KBM-7 (cell line): ENCODE results near the gene SS18.
A peak's percentile ranks its signal among the peaks of the same experiment; 100 is the strongest.
"Not testable (repeated sequence)": the region's sequence is repeated elsewhere in the genome, so short reads cannot be mapped to it uniquely, and the experiment has no call there.

Experiments
- DNase-seq: peaks from one replicate; pipeline ENCODE4 v3.0.0-alpha.2; 2015
- in situ Hi-C: fragments of 300-500 bp; cut with MboI; formaldehyde crosslinking; loops from 2 replicates; pipeline ENCODE4 v1.14.3; 2020; ENCODE audit warnings: low sequenced_read_pairs, low pct_unique_long_range_greater_than_20kb, mixed read lengths

Gene SS18, protein sequence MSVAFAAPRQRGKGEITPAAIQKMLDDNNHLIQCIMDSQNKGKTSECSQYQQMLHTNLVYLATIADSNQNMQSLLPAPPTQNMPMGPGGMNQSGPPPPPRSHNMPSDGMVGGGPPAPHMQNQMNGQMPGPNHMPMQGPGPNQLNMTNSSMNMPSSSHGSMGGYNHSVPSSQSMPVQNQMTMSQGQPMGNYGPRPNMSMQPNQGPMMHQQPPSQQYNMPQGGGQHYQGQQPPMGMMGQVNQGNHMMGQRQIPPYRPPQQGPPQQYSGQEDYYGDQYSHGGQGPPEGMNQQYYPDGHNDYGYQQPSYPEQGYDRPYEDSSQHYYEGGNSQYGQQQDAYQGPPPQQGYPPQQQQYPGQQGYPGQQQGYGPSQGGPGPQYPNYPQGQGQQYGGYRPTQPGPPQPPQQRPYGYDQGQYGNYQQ

DNA sequence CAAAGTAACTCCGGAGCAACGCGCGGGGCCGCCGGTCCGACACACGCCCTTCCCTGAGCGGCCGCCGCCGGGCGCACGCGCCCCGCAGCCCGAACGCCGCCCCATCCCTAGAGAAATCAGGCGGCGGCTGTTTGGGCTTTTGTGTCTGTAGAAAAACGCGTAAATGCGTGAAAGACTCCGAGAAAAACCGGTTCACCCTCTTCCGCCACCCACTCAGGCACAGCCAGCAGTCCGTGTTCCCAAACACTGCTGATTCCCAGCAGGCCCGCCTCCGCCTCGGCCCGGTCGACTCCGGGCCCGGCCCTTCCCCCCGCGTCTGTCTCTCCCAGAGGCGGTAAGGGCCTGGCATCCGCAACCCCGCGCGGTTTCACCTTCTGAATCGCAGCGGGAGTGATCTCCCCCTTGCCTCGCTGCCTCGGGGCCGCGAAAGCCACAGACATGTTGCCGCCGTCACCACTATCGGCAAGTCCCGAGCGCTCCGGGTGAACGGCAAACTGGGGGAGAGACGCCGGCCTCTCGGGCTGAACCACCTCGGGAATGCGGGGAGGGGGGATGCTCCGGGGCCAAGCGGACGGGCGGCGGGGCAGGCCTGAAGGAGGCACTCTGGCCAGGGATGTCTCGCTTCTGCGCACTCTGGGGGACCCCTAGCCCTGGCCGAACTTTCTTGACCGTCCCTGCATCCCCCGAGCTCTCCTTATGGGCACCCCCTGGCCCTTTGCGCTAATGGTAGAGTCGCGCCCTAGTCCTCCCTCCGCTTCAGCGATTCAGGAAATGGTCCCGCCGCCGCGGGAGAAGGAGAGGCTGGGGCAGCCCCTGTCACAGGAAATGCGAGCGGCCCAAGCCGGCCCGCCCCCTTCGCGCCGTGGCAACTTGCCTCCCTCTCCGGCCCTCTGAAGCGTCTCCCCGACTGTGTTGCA, at the start of gene SS18:
SS18 (minus strand) TSS at position 484 of the 917 bp plus-strand sequence; CDS start at position 440, 44 bp downstream.
- in situ Hi-C loops: no loop called here
- peak; percentile 95 for DNase-seq

DNA sequence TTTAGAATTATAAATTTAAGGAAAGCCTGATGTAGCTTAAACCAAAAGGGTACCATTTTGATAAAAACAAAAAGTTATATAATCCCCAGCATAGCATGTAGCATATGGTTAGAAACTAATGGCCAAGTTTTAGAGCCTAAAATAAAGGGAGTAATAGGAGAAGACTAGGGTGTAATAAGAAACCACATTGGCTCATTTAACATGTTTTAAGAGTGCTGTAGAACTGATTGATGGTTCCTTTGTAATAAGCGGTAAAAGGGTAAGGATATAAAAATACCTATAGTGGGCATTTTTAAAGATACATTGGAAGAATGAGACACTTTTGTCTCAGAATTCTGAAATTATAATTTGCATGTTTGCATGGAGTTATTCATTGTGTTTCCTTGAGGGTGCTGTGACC, 45.1 kb upstream of the SS18 start:
- DNase-seq: no peak
- in situ Hi-C loops: no loop called here

DNA sequence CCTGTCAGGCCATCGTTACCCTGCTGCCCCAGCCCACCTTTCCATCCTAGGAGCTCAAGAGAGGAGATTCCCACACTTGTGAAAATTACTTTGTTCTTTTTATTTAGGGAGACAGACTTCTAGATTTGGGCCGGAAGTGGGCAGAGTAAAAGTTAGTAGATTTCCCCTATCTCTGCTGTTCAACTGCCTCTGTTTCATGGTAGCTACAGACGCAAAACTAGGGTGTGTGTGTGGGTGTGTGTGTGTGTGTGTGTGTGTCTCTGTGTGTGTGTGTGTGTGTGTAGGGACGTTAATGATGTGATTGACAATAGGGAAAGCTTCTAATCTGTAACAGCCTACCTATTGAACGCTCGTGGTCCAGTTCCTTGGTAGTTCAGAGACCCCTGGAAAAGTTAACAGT, 43.7 kb upstream of the SS18 start:
- DNase-seq: no peak
- in situ Hi-C loops: no loop called here

DNA sequence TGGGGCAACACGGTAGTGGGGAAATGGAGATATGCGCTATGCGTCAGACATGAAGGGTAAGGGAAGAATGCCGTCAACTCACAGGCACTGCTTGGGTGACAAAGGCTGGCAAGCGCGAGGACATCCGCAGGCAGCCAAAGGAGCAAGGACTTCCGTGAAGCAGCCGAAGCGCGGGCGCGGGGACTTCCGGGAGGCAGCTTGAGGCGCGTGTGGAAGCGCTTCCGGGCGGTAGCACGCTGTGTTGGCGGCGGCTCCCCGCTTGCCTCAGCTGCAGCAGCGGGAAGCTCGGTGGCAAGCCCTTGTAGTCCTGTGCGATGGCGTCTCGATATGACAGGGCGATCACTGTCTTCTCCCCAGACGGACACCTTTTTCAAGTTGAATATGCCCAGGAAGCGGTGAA, 43.2 kb upstream of the SS18 start, which contains the start of gene PSMA8:
PSMA8 (plus strand) TSS at position 218 of the 400 bp plus-strand sequence; CDS start at position 315, 97 bp downstream.
- no peak for DNase-seq
- in situ Hi-C loops: no loop called here

DNA sequence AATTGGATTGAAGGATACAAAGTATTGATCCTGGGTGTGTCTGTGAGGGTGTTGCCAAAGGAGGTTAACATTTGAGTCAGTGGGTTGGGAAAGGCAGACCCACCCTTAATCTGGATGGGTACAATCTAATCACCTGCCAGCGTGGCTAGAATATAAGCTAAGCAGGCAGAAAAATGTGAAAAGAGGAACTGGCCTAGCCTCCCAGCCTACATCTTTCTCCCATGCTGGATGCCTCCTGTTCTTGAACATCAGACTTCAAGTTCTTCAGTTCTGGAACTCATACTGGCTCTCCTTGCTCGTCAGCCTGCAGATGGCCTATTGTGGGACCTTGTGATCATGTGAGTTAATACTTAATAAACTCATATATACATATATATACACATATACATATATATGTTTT, 37.8 kb upstream of the SS18 start:
- DNase-seq: peak; percentile 11
- in situ Hi-C loops: not testable (repeated sequence)

DNA sequence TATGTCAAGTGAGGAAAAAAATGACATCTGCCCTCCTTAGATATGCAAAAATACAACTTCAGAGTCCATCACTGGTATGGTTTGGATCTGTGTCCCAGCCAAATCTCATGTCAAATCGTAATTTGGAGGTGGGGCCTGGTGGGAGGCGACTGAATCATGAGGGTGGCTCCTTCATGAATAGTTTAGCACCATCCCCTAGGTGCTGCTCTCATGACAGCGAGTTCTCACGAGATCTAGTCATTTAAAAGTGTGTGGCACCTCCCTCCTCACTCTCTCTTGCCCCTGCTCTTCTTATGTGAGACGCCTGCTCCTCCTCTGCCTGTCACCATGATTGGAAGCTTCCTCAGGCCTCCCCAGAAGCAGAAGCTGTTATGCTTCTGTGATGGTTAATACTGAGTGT, 37.4 kb upstream of the SS18 start:
- in situ Hi-C loops: no loop called here
- DNase-seq: no peak

DNA sequence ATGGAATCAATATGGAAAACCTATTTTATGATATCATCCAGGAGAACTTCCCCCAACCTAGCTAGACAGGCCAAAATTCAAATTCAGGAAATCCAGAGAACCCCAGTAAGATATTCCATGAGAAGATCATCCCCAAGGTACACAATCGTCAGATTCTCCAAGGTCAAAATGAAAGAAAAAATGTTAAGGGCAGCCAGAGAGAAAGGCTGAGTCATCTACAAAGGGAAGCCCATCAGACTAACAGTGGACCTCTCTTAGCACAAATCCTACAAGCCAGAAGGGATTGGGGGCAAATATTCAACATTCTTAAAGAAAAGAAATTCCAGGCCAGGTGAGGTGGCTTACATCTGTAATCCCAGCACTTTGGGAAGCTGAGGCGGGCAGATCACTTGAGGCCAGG, 31.6 kb upstream of the SS18 start:
- in situ Hi-C loops, DNase-seq: not testable (repeated sequence)

DNA sequence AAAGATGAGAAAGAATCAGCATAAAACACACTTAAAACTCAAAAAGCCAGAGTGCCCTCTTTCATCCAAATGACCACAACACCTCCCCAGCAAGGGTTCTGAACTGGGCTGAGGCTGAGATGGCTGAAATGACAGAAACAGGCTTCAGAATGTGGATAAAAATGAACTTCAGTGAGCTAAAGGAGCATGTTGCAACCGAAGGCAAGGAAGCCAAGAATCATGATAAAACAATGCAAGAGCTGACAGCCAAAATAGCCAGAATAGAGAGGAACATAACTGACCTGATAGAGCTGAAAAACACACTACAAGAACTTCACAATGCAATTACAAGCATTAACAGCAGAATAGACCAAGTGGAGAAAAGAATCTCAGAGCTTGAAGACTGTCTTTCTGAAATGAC, 31.1 kb upstream of the SS18 start:
- in situ Hi-C loops: no loop called here

DNA sequence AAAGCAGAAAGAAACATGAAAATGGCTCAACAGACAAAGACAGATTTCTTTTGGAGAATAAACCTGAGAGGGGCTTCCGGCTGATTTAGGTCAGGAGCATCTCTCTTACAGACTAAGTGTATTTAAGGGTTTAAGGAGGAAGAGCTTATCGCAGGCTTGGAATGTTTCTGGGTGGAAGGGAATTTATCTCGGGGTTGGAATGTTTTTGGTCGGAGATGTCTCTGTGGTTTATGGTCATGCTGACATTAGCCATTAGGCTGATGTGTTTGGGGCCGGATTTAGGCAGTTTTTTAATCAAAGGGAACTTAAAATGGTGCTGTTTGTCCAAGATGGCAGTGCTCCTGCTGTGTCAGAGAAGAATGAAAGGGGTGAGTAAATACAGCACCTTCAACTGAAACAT, 28.8 kb upstream of the SS18 start:
- DNase-seq: no peak
- in situ Hi-C loops: no loop called here

More for the DNA sequence above, 31.1 kb upstream of the SS18 start:
- DNase-seq: no peak

DNA sequence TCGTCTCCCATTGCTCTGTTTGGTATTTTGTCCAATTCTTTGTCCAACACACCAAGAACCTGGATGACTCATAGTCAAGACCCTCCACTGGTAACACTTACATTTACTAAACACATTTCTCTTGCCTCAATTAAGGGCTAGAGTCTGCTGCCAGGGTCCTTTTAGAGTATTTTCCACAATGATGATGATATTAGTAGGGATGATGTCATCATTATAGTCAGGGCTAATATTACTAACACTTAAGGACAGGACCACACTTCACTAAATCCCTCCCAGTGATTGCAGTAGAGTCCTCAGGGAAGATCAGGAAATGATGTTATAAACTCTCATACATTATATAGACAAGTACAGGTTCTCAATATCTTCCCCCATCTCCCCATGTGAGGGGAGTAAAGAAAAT, 13.6 kb upstream of the SS18 start:
- in situ Hi-C loops: no loop called here
- DNase-seq: no peak

DNA sequence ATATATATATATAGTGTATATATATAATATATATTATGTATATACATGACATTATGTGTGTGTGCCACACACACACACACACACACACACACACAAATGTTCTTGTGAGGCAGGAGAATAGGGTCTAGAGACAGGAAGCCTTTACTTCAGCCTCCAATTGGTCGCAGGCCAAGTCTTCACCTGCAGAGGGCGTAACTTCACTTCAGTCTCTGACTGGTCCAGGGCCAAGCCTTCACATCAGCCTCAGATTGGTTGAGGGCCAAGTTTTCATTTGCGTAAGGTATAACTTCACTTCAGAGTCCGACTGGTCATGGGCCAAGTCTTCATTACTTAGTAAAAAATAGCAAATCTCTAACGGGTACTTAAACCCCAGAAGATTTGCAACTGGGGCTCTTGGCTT, 13.2 kb upstream of the SS18 start:
- in situ Hi-C loops: no loop called here
- peak; percentile 31 for DNase-seq

DNA sequence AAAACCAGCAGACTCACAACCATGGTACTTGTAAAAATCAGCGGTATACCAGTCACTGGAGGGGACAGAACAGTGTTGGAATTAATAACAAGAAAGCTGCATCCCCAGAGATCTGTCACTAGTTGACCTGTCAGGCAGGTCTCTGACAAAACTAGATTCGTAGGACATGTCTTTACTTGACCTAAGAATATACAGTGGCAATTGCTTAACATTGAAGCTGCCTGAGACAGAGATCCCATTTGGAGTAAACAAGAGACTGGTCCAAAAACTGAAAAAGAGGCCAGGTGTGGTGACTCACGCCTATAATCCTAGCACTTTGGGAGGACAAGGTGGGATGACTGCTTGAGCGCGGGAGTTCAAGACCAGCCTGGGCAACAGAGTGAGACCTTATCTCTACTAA, 7.2 kb upstream of the SS18 start:
- no peak for DNase-seq
- in situ Hi-C loops: no loop called here

DNA sequence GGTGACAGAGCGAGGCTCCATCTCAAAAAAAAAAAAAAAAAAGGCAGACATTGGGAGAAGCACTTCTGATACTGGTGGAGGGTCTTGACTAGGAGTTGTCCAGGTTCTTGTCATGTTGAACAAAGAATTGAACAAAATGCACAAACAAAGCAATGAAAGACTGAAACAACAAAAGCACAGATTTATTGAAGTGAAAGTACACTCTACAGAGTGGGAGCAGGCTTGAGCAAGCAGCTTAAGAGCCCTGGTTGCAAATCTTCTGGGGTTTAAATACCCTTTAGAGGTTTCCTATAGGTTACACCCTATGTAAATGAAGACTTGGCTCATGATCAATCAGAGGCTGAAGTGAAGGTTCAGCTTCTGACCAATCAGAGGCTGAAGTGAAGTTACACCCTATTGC, 6.4 kb upstream of the SS18 start:
- DNase-seq: no peak
- in situ Hi-C loops: no loop called here

DNA sequence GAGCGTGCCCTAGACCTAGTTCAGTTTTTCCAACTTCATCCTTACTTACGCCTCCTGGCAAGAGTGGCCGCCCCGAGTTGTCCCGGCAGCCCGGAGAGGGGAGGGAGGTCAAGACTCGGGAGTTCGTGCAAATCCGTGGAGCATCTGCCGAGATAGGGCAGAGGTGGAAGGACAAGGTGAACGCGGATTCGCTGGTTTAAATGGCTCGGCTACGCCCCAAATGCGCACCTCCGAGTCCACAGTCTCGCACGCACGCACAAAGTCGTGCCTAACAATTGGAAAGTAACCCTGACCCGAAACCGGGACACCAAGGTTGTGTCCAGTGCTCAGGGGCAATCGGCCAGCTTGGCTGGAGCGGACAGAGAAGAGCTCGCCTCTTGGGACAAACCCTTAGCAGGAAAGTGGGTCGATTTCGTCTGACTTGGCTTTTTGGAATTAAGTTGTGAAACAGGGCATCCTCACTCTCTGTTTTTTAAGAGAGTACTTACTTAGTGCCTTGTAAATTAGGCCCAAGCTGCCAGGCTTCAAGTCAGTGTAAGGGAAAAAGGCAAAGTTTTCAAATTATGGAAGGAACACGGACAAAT, 726 bp upstream of the SS18 start:
- no peak for DNase-seq
- in situ Hi-C loops: no loop called here

DNA sequence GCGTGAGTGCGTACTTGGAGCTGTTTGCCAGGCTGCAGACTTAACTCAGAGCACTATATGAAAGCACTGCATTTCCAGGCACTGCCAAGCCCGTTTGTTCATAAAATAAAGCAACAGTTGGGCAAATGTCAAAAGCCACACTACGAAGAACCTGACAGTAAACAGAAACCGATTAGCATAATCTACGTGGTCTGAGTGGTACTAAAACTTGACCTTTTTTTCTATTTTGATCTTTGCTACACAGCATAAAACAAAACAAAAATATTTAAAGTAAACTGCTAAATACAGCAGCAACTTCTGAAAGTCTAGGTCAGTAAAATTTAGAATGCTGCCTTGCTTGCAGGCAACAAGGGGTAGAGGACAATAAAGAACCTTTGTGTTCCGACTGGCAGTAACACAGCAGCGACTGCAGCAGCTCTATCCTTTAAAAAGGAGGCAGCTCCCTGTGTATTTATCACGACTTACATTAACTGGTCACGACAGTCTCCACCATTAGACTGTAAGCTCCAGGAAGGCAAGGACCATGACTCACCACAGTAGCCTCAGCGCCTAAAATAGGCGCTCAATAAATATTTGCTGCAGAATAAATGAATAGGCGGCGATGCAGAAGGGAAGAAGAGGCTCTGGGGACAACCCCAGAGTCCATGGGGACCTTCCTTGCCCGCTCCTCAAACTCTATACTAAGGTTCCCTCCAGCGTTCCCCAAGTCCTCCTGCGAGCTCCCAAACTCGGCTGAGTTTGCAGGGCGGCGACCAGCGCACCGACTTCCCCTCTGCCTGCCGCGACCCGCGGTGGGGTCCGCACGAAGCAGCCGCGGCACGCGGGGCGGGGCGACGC, 902 bp downstream of the SS18 start:
- no peak for DNase-seq
- in situ Hi-C loops: no loop called here

DNA sequence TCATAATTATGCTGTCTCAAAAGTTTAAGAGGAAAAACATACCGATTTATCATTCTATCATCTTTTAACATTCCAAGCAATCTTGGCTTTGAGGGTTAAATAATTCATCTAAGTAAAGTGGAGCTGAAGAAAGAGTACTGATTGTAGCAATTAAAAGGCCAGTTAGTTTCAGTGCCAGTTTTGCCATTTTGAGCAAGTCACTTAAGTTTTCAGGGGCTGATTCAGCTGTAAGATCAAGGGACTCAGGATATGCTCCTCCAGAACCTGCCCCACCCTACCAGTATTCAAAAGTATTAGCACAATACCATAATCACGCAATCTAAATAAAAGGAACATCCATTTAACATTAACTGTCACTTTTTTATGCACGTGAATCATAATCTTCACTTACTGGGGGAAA, 1.9 kb downstream of the SS18 start:
- in situ Hi-C loops: no loop called here
- peak; percentile 7 for DNase-seq

DNA sequence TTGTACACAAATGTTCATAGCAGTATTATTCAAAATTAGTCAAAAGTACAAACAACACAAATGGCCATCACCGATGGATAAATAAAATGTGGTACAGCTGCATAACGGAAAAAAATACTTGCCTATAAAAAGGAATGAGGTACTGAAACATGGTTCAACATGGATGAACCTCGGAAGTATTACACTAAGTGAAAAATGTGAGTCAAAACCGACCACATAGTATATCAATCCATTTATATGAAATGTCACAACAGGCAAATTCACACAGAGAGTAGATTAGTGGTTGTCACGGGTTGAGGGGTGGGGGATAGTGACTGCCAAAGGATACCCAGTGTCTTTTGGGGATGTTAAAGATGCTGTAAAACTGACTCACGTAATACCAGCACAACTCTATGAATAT, 3.5 kb downstream of the SS18 start:
- no peak for DNase-seq
- in situ Hi-C loops: no loop called here

DNA sequence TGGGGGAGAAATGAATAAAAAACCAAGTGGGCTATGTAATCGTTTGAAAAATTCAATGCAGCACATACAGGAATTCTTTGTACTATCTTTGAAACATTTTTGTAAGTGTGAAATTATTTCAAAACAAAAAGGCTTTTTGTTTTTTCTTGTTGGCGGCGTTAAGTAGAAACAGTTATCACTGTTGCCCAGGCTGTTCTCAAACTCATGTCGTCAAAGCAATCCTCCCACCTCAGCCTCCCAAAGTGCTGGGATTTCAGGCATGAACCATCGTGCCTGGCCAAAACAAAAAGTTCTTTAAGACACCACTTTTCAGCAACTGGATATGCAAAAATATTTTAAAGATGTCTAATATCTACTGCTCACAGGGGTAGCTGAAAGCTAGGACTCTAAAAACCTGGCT, 5.4 kb downstream of the SS18 start:
- DNase-seq: no peak
- in situ Hi-C loops: no loop called here

DNA sequence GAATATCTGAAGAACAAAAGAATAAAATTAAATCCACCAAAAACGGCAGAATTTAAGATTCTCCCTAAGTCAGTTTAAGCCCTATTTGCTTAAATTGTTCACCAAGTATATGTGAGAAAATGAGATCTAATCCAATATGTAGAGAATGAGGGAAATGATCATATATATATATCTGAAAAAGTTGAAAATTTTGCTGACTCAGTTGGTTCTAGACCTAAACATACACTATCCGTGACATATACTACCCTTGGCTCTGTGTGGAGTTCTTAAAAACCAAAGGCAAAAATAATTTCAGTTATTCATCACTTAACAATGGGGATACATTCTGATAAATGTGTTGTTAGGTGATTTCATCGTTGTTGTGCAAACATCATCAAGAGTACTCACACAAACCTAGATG, 7.3 kb downstream of the SS18 start:
- DNase-seq: no peak
- in situ Hi-C loops: no loop called here
